Adipocyte (in vitro differentiated cells): ENCODE data around the gene CCNK.
A peak's percentile ranks its signal among the peaks of the same experiment; 100 is the strongest.

Experiments used
- DNase-seq: peaks from one replicate; pipeline ENCODE4 v3.0.0-alpha.2; 2015; ENCODE audit warnings: low read depth
- H3K27me3 ChIP-seq: replicated peaks from 2 replicates; pipeline ENCODE4 v1.7.0; 2013; ENCODE audit warnings: mild to moderate bottlenecking, low read length, moderate library complexity; ENCODE audit not compliant: control insufficient read depth, insufficient read depth
- H3K36me3 ChIP-seq: 2 replicates; pipeline ENCODE4 v1.7.0; 2013; ENCODE audit warnings: low read length, mild to moderate bottlenecking, moderate library complexity; ENCODE audit not compliant: control insufficient read depth, insufficient read depth, severe bottlenecking
- H3K4me1 ChIP-seq: 2 replicates; pipeline ENCODE4 v1.7.0; 2013; ENCODE audit warnings: mild to moderate bottlenecking, low read length, moderate library complexity; ENCODE audit not compliant: control insufficient read depth, insufficient read depth
- H3K4me3 ChIP-seq: 2 replicates; pipeline ENCODE4 v1.7.0; 2013; ENCODE audit warnings: mild to moderate bottlenecking, low read length, moderate library complexity
- H3K9ac ChIP-seq: 2 replicates; pipeline ENCODE4 v1.7.0; 2013; ENCODE audit warnings: mild to moderate bottlenecking, low read length, moderate library complexity
- H3K9me3 ChIP-seq: 2 replicates; pipeline ENCODE4 v1.7.0; 2013; ENCODE audit warnings: mild to moderate bottlenecking, low read length, moderate library complexity; ENCODE audit not compliant: control insufficient read depth

Gene CCNK

GRCh38 chr14:99515301-99516155, 34.3 kb downstream of the CCNK start:
- H3K4me1 ChIP-seq = peaks cover 14% of the 10 kb centered on the region
- peaks cover 11% of the 10 kb centered on the region for H3K36me3 ChIP-seq
- DNase-seq = no peak
- H3K9ac ChIP-seq = no peak overlapping the region
- H3K27me3 ChIP-seq = no peaks in the 10 kb centered on the region
- H3K4me3 ChIP-seq = no peak overlapping the region
- no peaks in the 10 kb centered on the region for H3K9me3 ChIP-seq

DNA sequence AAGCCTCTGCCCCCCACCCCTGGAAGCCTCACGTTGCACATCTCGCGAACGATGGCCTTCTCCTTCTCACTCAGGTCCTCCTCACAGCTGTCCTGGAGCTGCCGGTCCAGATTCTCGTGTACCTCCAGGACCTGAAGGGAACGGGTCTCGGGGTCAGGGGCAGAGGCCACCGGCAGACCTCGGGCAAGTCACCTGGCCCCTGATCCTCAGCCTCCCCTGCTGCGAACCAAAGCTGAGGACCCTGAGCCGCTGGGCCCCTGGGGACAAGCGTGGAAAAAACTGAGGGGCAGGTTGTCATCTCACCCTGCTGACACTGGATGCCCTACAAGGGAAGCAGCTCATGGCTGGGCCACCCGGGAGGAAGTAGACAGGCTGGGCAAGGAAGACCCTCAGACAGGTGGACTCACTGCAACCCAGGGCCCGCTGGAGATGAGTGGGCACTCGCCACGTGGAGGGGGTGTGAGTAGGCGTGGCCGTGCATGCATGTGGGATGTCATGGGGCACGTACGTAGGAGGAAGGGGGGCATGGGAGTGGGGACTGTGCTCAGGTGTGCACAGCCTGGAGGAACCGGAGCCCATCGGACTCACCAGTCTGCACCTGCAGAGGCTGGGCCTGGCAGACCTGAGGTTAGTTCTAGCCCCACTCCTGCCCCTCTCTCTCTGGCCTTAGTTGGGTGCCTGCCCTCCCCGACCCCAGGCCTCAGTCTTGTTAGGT, 35.1 kb downstream of the CCNK start:
- Histone ChIP-seq H3K27me3 (no peaks in the 10 kb centered on the region), H3K4me1 (peaks cover 7% of the 10 kb centered on the region)
- no peak for DNase-seq

DNA sequence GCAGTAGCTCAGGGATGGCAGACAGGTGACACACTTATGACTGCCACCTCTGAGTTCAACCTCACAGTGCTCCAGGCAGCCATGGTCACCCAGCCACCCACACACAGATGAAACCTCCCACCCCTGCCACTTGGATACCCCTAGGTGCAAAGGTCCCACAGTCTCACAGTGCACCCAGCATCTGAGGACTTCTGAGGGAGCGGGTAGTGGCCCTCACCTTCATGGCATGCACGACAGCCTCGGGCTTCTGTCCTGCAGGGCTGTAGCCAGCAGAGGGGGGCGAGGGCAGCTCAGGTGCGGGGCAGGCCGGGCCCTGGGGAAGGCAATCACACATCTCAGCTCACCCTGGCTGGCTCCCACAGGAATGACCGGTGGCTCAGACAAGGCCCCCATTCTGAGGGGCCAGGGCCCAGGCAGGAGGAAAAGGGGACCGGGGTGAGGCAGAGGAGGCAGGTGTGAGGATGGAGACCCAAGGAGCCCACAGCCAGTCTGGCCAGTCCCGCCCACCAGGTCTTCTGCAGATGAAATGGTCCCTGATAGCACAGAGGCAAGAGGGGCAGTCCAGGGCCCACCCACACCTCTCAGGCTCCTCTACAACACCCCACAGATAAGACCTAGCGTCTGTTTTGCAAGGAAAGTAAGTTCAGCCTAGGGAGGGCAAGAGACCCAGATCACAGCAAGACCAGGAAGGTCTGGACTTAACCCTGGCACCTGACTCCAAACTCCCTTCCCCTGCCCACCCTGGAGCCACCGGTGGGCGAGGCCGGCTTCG, 35.8 kb downstream of the CCNK start:
- DNase-seq = no peak
- Histone ChIP-seq H3K4me3 (no peak overlapping the region), H3K36me3 (peaks cover 8% of the 10 kb centered on the region), H3K4me1 (no peaks in the 10 kb centered on the region), H3K9me3 (no peaks in the 10 kb centered on the region), H3K27me3 (peaks cover 7% of the 10 kb centered on the region), H3K9ac (no peak overlapping the region)

More for the DNA sequence above, 35.1 kb downstream of the CCNK start:
- Histone ChIP-seq H3K9me3 (no peaks in the 10 kb centered on the region), H3K4me3 (no peak overlapping the region), H3K9ac (no peak overlapping the region), H3K36me3 (peaks cover 11% of the 10 kb centered on the region)

DNA sequence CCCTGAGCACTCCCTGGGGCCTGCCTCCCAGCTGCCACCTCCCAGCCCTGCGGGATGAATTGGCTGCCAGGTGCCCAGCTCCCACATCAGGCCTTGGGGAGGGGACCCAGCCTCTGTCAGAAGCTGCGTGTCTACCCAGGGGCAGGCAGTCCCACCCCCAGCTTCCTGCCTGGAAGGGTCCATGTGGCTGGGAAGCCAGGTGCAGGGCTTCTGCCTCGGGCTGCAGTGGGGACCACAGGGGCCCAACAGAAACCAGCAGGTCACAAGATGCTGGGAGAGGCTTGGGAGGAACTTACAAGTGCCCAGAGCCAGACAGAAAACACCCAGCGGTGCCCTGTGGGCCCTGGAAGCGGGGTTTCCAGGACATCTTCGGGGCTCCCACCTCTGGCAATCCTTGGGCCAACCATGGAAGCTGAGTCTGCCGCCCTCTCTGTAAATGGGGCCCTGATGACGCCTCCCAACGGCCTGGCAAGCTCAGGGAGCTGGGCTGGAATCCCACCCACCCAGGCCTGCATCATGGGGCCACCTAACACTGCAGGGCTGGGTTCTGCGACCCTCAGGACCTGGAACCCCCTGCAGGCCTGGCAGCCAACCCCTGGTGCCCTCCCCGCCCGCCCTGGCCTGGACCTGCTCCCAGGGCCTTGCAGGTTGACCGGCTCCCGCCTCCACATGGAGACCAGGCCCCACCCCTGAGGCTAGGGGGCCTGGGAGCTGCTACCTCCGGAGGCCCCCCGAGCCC, 36.6 kb downstream of the CCNK start:
- no peaks in the 10 kb centered on the region for H3K4me1 ChIP-seq
- no peak for DNase-seq

DNA sequence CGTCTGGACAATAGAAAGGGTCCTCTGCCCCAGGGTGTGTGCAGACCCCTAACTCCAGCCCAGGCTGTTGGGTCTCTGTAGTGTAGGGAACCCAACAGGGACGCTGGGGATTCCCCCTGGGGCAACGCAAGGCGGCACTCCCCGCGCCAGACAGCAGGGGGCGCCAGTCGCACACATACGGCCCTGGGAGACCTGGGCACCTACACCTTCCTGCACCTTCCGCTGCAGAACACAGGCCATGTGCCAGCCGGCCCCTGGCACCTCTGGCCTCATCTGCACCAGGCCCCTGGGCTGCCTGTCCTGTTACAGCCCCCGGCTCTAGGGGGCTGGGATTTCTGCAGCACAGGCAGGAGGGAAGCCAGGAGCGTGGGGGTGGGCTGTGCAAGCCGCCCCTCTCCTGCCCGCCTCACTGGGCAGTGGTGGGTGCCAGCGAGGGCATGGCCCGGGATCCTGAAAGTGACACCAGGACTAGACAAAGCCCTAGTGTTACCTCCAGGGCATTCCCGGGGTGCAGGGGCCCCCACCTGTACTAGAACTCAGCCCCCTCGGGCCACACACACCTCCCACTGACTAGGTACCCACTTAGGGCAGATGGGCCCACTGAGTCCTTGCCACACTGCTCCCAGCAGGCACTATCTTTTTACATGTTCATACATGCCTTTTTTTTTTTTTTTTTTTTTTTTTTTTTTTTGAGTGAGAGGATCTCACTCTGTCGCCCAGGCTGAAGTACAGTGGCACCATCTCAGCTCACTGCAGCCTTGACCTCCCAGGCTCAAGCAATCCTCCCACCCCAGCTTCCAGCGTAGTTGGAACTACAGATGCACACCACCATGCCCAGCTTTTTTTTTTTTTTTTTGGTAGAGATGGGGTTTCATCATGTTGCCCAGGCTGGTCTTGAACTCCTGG, 37.5 kb downstream of the CCNK start:
- H3K27me3 ChIP-seq = peaks cover 8% of the 10 kb centered on the region
- H3K9me3 ChIP-seq = no peaks in the 10 kb centered on the region
- H3K9ac ChIP-seq = no peak overlapping the region
- H3K36me3 ChIP-seq = no peaks in the 10 kb centered on the region
- DNase-seq = peak; percentile 72
- H3K4me1 ChIP-seq = no peaks in the 10 kb centered on the region
- no peak overlapping the region for H3K4me3 ChIP-seq

More for the DNA sequence above, 36.6 kb downstream of the CCNK start:
- Histone ChIP-seq H3K9me3 (no peaks in the 10 kb centered on the region), H3K4me3 (no peak overlapping the region), H3K27me3 (peaks cover 8% of the 10 kb centered on the region), H3K36me3 (peaks cover 4% of the 10 kb centered on the region), H3K9ac (no peak overlapping the region)

DNA sequence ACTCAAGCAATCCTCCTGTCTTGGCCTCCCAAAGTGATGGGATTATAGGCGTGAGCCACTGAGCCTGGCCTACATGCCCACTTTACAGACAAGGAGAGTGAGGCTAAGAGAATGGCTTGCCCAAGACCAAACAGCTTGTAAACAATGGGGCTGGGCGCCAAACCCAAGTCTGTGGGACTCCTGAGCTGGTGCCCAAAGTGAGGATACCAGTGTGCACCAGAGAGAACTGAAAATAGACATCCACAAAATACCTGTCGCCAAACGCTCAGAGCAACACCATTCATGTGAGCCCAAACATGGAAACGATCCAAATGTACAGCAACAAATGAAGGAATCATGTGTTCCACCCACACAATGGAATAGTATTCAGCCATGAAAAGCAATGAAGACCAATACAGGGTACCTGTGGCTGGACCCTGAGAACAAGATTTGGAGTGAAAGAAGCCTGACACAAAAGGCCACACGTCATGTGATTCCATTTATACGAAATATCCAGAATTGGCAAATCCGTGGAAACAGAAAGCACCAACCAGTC, 38.2 kb downstream of the CCNK start:
- no peaks in the 10 kb centered on the region for H3K9me3 ChIP-seq
- no peaks in the 10 kb centered on the region for H3K4me1 ChIP-seq
- no peak overlapping the region for H3K4me3 ChIP-seq
- no peak for DNase-seq
- peaks cover 8% of the 10 kb centered on the region for H3K27me3 ChIP-seq
- no peak overlapping the region for H3K9ac ChIP-seq
- no peaks in the 10 kb centered on the region for H3K36me3 ChIP-seq

DNA sequence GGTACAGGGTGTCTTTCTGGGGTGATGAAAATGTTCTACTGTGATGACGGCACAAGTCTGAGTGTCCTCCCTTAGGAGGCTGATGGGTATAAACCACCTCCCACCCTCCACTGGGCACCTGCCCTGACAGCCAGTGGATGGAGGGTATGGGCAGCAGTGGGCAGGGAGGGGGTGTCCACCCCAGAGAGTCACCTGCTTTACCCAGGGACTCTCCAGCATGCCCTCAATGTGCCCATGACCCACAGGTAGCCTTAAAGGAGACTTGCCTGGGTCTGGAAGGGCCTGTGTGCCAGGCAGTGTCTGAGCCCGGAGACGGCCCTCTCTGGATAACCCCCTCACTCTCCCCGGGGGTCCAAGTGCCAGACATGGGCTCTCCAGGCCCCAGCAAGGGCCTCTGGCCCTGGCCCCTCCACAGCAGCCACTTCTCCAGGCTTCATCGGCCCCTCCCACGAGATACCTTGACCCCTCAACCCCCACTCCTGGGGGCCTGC, 38.8 kb downstream of the CCNK start:
- Histone ChIP-seq H3K36me3 (no peaks in the 10 kb centered on the region), H3K9ac (no peak overlapping the region), H3K4me3 (no peak overlapping the region), H3K4me1 (no peaks in the 10 kb centered on the region), H3K9me3 (no peaks in the 10 kb centered on the region), H3K27me3 (peaks cover 8% of the 10 kb centered on the region)
- no peak for DNase-seq

DNA sequence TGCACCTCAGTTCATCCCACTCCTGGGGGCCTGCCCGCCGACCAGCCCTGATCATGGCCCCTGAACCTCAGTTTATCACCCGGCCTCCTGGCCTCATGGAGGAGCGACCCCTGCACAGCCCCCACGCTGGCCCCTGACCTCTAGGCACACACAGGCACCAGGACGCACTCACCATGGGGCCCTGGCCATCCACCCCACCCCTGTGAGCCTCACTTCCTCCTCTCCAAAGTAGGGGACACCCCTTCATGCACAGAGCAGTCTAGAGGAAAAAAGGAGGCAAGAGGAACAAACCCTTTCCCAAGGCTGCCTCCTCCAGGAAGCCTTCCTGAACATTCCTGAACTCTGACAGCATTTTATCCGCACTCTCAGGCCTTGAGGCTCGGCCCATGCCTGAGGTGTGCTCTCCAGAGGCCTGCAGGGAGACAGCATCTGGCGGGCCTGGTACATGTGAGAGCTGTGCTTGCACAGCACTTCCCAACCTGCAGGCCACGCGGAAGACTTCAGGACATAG, 39.4 kb downstream of the CCNK start:
- Histone ChIP-seq H3K36me3 (no peaks in the 10 kb centered on the region), H3K9me3 (no peaks in the 10 kb centered on the region), H3K9ac (no peak overlapping the region), H3K27me3 (peaks cover 8% of the 10 kb centered on the region), H3K4me1 (no peaks in the 10 kb centered on the region), H3K4me3 (no peak overlapping the region)
- no peak for DNase-seq

- no peaks in the 10 kb centered on the region for H3K36me3 ChIP-seq
- DNase-seq = no peak
- H3K9me3 ChIP-seq = no peaks in the 10 kb centered on the region
- no peak overlapping the region for H3K9ac ChIP-seq
- H3K4me1 ChIP-seq = no peaks in the 10 kb centered on the region
- H3K4me3 ChIP-seq = no peak overlapping the region
- peaks cover 8% of the 10 kb centered on the region for H3K27me3 ChIP-seq
Observed at GRCh38 chr14:99521176-99522024, 40.2 kb downstream of the CCNK start.
